ENCODE measurements around the gene AKNA.

AKNA gene

GRCh38 chr9:114382699-114383520 lies 4.9 kb downstream of the AKNA start:
- H3K27ac ChIP-seq (ENCODE audit: low read length): peak overlapping the region; percentile 9; the same call in 1 of the 2 replicates
- H2AFZ ChIP-seq (ENCODE audit: low read length): no peak overlapping the region
- H3K9me3 ChIP-seq (replicated peaks; ENCODE audit: insufficient read depth, low read length): no peaks in the 10 kb centered on the region
- H3K4me3 ChIP-seq (ENCODE audit: low read length): no peak overlapping the region
- H3K36me3 ChIP-seq (replicated peaks; ENCODE audit: insufficient read depth, low read length): peaks cover 13% of the 10 kb centered on the region
- no peak for DNase-seq
- H4K20me1 ChIP-seq (ENCODE audit: insufficient read depth, low read length): no peaks in the 10 kb centered on the region
- H3K79me2 ChIP-seq (ENCODE audit: low read length): peaks cover 95% of the 10 kb centered on the region
- no peak overlapping the region for H3K9ac ChIP-seq (ENCODE audit: low read length)
- peaks cover 28% of the 10 kb centered on the region for H3K4me1 ChIP-seq (ENCODE audit: low read length)
- peaks cover 30% of the 10 kb centered on the region for H3F3A ChIP-seq (ENCODE audit: insufficient read depth, low read length)
- no peaks in the 10 kb centered on the region for H3K9me2 ChIP-seq (replicated peaks; ENCODE audit: insufficient read depth, low read length)
- no peaks in the 10 kb centered on the region for H3K27me3 ChIP-seq (replicated peaks; ENCODE audit: insufficient read depth, low read length)
- TF ChIP-seq EZH2phosphoT487 (IDR thresholded peaks at IDR 0.05; ENCODE audit: low read length) (no peak), EZH2 (optimal IDR thresholded peaks at IDR 0.05; ENCODE audit: low read depth, low read length) (no peak), CTCF (IDR thresholded peaks at IDR 0.05; ENCODE audit: low read length) (no peak)
- H3K4me2 ChIP-seq (ENCODE audit: low read depth, low read length): no peak overlapping the region

GRCh38 chr9:114378883-114379282 lies 8.9 kb downstream of the AKNA start:
- Histone ChIP-seq H3K36me3 (replicated peaks; ENCODE audit: insufficient read depth, low read length) (peaks cover 17% of the 10 kb centered on the region), H3K27me3 (replicated peaks; ENCODE audit: insufficient read depth, low read length) (no peaks in the 10 kb centered on the region), H3K4me1 (ENCODE audit: low read length) (peaks cover 23% of the 10 kb centered on the region), H3K9me2 (replicated peaks; ENCODE audit: insufficient read depth, low read length) (no peaks in the 10 kb centered on the region), H3K4me2 (ENCODE audit: low read depth, low read length) (no peak overlapping the region), H3K9ac (ENCODE audit: low read length) (no peak overlapping the region), H3F3A (ENCODE audit: insufficient read depth, low read length) (peaks cover 22% of the 10 kb centered on the region), H3K9me3 (replicated peaks; ENCODE audit: insufficient read depth, low read length) (no peaks in the 10 kb centered on the region), H3K27ac (ENCODE audit: low read length) (no peak overlapping the region), H3K4me3 (ENCODE audit: low read length) (no peak overlapping the region), H3K79me2 (ENCODE audit: low read length) (peaks cover 94% of the 10 kb centered on the region), H4K20me1 (ENCODE audit: insufficient read depth, low read length) (no peaks in the 10 kb centered on the region), H2AFZ (ENCODE audit: low read length) (no peak overlapping the region)
- no peak for TF ChIP-seq EZH2phosphoT487 (IDR thresholded peaks at IDR 0.05; ENCODE audit: low read length)
- TF ChIP-seq CTCF (IDR thresholded peaks at IDR 0.05; ENCODE audit: low read length): no peak
- TF ChIP-seq EZH2 (optimal IDR thresholded peaks at IDR 0.05; ENCODE audit: low read depth, low read length): no peak
- DNase-seq: no peak

GRCh38 chr9:114378016-114378415 lies 9.8 kb downstream of the AKNA start:
- Histone ChIP-seq H2AFZ (ENCODE audit: low read length) (no peak overlapping the region), H3K9ac (ENCODE audit: low read length) (no peak overlapping the region), H3K27ac (ENCODE audit: low read length) (no peak overlapping the region), H3K9me2 (replicated peaks; ENCODE audit: insufficient read depth, low read length) (no peaks in the 10 kb centered on the region), H4K20me1 (ENCODE audit: insufficient read depth, low read length) (no peaks in the 10 kb centered on the region), H3K9me3 (replicated peaks; ENCODE audit: insufficient read depth, low read length) (no peaks in the 10 kb centered on the region), H3K4me1 (ENCODE audit: low read length) (peaks cover 23% of the 10 kb centered on the region), H3K79me2 (ENCODE audit: low read length) (peaks cover 87% of the 10 kb centered on the region), H3K4me3 (ENCODE audit: low read length) (no peak overlapping the region), H3F3A (ENCODE audit: insufficient read depth, low read length) (peaks cover 31% of the 10 kb centered on the region), H3K36me3 (replicated peaks; ENCODE audit: insufficient read depth, low read length) (peaks cover 17% of the 10 kb centered on the region), H3K27me3 (replicated peaks; ENCODE audit: insufficient read depth, low read length) (no peaks in the 10 kb centered on the region), H3K4me2 (ENCODE audit: low read depth, low read length) (no peak overlapping the region)
- DNase-seq: no peak
- no peak for TF ChIP-seq CTCF (IDR thresholded peaks at IDR 0.05; ENCODE audit: low read length)
- no peak for TF ChIP-seq EZH2phosphoT487 (IDR thresholded peaks at IDR 0.05; ENCODE audit: low read length)
- TF ChIP-seq EZH2 (optimal IDR thresholded peaks at IDR 0.05; ENCODE audit: low read depth, low read length): no peak
